Left ventricle myocardium superior (tissue), 1 donor: Measurements from ENCODE around the gene ZFYVE28. TPM values are rescaled to one million over a fixed set of nuclear protein-coding genes. Genes with fewer than 3 reads are reported as not detected.
"Not testable (repeated sequence)": the region's sequence is repeated elsewhere in the genome, so short reads cannot be mapped to it uniquely, and the experiment has no call there.

Experiments
- ATAC-seq: fragments of 200-7000 bp; cut with Tn5 transposase; one replicate; pipeline ENCODE4 v1.9.1; 2020; ENCODE audit warnings: mild to moderate bottlenecking, moderate library complexity
- DNase-seq: peaks from one replicate; pipeline ENCODE4 v3.0.0-alpha.2; 2020
- intact Hi-C: fragments of 100-400 bp; cut with micrococcal nuclease; formaldehyde crosslinking; loops from one replicate; pipeline ENCODE4 v1.11.0; 2022
- total RNA-seq: library from RNA; stranded (reverse); fragmentation: NEBNext Ultra II Directional; extraction: Animal tissue kit (Norgen Biotek cat#: 25700); gene quantifications from one replicate; pipeline ENCODE4 v1.2.1, GENCODE V29; 2021
- donor health status: DM: no; HTN: yes; CAD: no; lungs with severe emphysema.

ZFYVE28 gene
- total RNA-seq, 1 donor from 2014 or later = 5.6 TPM

DNA sequence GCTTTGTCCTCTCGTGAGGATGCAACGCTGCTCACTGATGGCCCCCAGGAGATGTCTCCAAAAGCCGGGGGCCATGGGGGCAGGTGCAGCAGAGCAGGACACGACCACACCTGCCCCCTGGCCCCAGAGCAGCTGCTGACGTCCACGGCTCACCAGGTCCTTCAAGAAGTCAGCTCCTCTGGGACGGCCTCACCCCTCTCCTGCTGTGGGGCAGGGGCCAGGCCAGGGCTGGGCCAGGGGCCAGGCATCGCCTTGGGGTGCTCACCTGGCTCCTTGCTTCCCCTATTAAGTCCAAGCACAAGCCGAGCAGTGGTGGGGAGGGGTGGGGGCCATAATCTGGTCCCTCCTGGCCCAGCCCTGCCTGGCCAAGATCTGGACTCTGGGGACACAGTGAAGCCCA is 128.0 kb downstream of the ZFYVE28 start:
- DNase-seq = peak; percentile 18
- no peak for ATAC-seq
- intact Hi-C loops = no loop called here

DNA sequence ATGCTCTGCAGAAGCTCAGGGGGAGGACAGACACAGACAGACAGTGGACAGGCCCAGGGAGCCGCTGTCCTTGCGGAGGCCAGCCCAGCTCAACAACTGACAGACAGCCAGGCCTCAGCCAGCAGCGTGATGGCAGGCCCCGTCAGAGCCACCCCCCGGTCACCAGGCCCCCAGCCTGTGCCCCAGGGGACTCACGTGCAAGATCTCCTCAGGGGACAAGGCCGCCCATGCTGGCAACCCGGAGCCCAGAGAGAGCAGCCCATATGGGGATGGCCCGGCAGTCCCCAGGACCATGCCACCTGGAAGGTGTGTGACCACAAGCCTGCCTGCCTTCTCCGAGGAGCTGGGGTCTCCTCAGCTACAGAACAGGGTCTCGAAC is 128.5 kb downstream of the ZFYVE28 start:
- no peak for DNase-seq
- intact Hi-C loops = no loop called here
- no peak for ATAC-seq

GRCh38 chr4:2289311-2289954 is 129.0 kb downstream of the ZFYVE28 start:
- DNase-seq = peak; percentile 21

GRCh38 chr4:2288051-2288541 is 130.3 kb downstream of the ZFYVE28 start:
- DNase-seq (no peak), ATAC-seq (no peak)
- intact Hi-C loops = no loop called here

More at GRCh38 chr4:2289311-2289954, 129.0 kb downstream of the ZFYVE28 start:
- intact Hi-C loops = no loop called here
- no peak for ATAC-seq

GRCh38 chr4:2287594-2287915 is 130.9 kb downstream of the ZFYVE28 start:
- no peak for DNase-seq

GRCh38 chr4:2286904-2287593 is 131.4 kb downstream of the ZFYVE28 start:
- DNase-seq (peak; percentile 20), ATAC-seq (no peak)
- intact Hi-C loops = no loop called here

More at GRCh38 chr4:2287594-2287915, 130.9 kb downstream of the ZFYVE28 start:
- ATAC-seq = no peak
- intact Hi-C loops = no loop called here

- ATAC-seq = no peak
- DNase-seq = no peak
- intact Hi-C loops = no loop called here
These were observed 132.6 kb downstream of the ZFYVE28 start for GRCh38 chr4:2285613-2286381.

DNA sequence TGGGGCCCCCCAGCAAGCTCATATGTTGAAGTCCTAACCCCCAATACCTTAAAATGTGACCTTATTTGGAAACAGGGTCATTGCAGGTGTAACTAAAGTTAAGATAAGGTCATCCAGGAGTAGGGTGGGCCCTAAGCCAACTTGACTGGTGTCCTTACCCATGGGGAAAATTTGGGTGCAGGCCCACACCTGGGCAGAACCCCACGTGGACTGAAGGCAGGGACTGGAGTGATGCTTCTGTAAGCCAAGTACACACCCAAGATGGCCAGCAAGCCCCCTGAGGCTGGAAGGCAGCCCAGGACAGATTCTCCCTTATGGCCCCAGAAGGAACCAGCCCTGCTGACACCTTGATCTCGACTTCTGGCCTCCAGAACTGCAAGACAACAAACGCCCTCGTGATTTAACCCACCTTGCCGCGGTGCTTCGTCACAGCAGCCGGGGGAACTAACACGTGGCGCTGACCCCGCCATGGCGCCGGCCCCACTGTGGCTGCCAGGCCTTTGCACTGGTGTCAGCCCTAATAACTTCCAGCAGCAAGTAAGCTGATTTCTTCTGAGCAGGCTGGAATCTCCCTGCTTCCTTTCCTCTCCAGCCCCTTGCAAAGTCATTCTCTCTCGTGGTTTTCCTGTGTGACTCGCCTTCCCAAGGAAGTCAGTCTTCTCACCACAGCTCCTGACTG is 133.4 kb downstream of the ZFYVE28 start:
- ATAC-seq (no peak), DNase-seq (no peak)
- intact Hi-C loops = no loop called here

DNA sequence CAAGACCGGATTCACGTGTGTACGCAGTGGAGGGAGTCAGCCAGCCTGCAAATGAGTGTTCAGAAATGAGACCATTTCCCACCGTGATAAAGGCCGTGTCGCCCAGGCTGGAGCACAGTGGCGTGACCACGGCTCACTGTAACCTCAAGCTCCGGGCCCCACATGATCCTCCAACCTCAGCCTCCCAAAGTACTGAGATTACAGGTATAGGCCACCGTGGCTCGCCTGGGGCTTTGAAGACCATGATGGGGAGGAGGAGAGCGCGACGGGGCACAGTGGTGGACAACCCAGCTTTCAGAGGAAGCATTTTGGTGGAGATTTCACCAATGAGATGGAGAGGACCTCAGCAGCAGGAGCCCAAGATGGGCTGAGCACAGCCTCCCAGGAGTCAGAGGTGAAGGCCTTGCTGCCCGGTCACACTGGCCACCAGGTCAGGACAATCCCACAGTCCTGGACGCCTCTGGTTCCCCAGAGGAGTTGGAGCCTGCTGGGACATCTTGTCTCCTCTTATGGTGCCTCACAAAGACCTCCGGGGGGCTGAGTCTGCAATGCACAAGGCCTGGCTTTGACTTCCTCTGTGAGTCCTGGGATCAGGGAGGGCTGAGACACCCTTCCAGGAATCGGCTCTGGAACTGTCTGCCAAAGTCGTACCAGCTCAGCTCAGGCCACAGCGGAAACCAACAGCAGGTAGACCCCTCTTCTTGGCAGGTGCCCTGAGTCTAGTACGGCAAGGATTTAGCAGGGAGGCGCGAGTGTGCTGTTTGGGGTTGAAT is 134.1 kb downstream of the ZFYVE28 start:
- intact Hi-C loops = no loop called here
- ATAC-seq (no peak), DNase-seq (peak; percentile 21)

GRCh38 chr4:2283199-2283711 is 135.2 kb downstream of the ZFYVE28 start:
- intact Hi-C loops = no loop called here
- no peak for DNase-seq
- ATAC-seq = no peak

- no peak for ATAC-seq
- peak; percentile 24 for DNase-seq
- intact Hi-C loops = no loop called here
These were observed 136.7 kb downstream of the ZFYVE28 start for GRCh38 chr4:2281575-2282343.

DNA sequence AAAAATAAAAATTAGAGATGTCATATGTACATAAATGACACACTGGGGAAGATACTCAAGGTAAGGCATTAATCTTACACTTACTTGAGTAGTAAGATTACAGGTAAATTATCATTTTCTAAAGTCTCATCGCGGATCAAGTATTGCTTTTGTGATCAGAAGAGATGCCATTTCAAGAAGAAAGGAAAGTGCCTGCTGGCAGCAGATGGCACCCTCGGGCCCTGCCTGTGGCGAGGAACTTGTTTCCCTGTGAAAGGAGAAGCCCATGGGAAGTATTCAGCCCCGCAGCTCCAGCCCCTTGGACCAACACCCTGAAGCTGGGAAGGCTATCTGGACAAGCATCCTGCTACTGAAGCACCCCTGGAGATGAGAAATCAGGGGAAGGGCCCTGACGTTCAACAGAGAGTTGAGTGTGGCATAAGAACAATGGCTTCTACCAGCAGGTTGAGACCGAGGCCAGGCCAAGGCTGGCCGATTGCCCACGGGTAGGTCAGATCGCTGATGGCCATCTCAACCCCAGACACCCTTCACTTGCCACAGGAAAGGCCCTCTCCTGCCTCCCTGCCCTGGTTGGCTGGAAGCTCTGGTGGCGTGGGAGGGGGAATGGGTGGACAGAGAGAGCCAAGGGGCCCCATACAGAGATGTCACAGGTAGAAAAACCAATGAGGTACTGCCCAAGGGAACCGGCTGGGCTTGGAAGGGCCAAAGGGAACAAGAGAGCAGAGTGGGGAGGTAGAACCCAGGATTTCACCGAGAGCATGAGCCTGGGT is 137.7 kb downstream of the ZFYVE28 start:
- intact Hi-C loops = no loop called here
- no peak for ATAC-seq
- peak; percentile 29 for DNase-seq

- ATAC-seq = no peak
- DNase-seq = no peak
- intact Hi-C loops = no loop called here
These were observed 140.5 kb downstream of the ZFYVE28 start for GRCh38 chr4:2277956-2278355.

- ATAC-seq (no peak), DNase-seq (no peak)
- intact Hi-C loops = no loop called here
These were observed 141.7 kb downstream of the ZFYVE28 start for GRCh38 chr4:2276581-2277325.

GRCh38 chr4:2275546-2276251 is 142.7 kb downstream of the ZFYVE28 start:
- intact Hi-C loops = no loop called here
- ATAC-seq = no peak
- no peak for DNase-seq

- ATAC-seq, intact Hi-C loops: not testable (repeated sequence)
- peak; percentile 1 for DNase-seq
These were observed 143.4 kb downstream of the ZFYVE28 start for GRCh38 chr4:2275044-2275397.
